ENCODE measurements around the gene KIZ. TPM values are rescaled to one million over a fixed set of nuclear protein-coding genes. Genes with fewer than 3 reads are reported as not detected.

KIZ gene
- total RNA-seq, 1 donor from 2014 or later, result 15.0 TPM

DNA sequence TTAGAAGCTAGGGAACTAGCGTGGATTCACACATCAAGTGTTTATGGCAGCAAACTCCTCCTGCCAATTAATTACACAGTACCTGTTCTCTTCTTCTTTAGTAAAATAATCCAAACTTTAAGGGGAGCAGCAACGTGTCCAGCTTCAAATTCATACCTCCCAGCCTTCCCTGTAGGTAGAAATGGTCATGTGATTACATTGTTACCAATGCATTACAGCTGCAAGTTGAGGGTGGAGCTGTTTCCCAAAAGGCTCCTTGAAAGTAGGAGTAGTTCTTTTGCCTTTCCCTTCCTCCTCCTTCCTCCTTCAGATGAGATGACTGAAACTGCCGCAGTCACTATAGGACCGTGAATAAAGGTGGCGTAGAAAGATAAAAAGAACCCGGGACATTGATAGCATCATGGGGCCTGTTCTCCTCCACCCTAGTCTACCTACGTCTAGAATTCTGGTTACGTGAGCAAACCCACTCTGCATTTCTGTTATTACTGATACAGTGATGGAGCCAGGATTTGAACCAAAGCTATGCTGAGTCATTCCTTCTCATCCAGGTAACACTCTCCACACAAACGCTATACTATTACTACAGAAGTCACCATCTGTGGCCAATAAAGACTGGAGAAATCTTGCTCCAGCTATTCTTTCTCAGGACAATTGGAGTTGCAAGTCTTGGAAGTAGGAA lies 37.9 kb upstream of the KIZ start:
- TF ChIP-seq CTCF (conservative IDR thresholded peaks at IDR 0.05), result no peak
- H3K4me3 Mint-ChIP-seq, result no peak overlapping the region
- H3K4me1 Mint-ChIP-seq, result peaks cover 16% of the 10 kb centered on the region
- H3K36me3 Mint-ChIP-seq (ENCODE audit: low read depth), result no peaks in the 10 kb centered on the region
- peaks cover 61% of the 10 kb centered on the region for H3K27me3 Mint-ChIP-seq (ENCODE audit: low read depth)
- DNase-seq (ENCODE audit: low read depth, low spot score), result no peak
- H3K27ac Mint-ChIP-seq (ENCODE audit: unreplicated experiment), result no peak overlapping the region
- peaks cover 2% of the 10 kb centered on the region for H3K9me3 Mint-ChIP-seq

DNA sequence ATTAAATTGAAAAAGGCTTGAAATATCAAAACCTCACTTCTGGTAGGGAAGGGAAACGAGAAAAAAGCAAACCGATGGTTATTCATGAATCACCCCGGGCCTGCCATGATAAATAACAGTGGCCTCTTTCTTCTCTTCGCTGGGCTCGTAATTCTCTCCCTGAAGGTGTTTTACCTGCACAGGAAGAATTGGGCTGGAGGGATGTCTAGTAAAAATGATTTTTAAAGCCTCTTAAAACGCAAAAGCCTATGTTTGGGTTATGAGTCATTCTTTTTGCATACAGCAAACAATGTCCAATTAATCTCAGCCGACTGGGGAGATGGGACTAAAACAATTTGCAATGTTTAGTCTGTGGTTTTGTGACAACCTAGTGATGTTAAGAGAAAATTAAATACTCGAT lies 36.5 kb upstream of the KIZ start:
- H3K27ac Mint-ChIP-seq (ENCODE audit: unreplicated experiment), result no peak overlapping the region
- H3K4me3 Mint-ChIP-seq, result no peak overlapping the region
- TF ChIP-seq CTCF (conservative IDR thresholded peaks at IDR 0.05), result no peak
- H3K27me3 Mint-ChIP-seq (ENCODE audit: low read depth), result peaks cover 65% of the 10 kb centered on the region
- peaks cover 16% of the 10 kb centered on the region for H3K4me1 Mint-ChIP-seq
- DNase-seq (ENCODE audit: low read depth, low spot score), result no peak
- H3K9me3 Mint-ChIP-seq, result no peaks in the 10 kb centered on the region
- H3K36me3 Mint-ChIP-seq (ENCODE audit: low read depth), result no peaks in the 10 kb centered on the region

DNA sequence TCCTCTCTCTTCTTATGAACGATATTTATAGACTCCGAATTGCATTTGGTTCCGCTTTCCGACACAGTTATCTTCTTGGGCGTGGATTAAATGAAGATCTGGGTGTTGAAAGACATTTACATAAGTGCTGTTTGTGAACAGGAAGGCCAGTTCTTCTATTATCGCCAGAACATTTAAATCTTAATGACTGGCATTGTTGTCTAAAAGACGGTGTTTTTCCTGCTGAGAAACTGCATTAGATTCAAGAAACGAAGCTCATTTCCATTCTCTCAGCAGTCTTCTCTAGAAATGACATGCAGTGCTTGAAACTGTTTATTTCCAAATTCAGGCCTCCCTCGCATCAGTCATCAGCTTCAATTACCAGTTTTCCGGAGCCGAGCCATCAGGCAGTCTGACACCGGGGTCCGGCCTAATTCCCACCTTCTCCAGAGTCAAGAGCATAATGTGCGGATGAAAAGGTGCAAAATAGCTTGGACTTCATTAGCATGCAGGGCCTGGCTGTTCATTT lies 35.7 kb upstream of the KIZ start:
- peaks cover 67% of the 10 kb centered on the region for H3K27me3 Mint-ChIP-seq (ENCODE audit: low read depth)
- peaks cover 16% of the 10 kb centered on the region for H3K4me1 Mint-ChIP-seq
- no peak overlapping the region for H3K4me3 Mint-ChIP-seq

GRCh38 chr20:21090721-21091120 lies 35.2 kb upstream of the KIZ start:
- no peak for DNase-seq (ENCODE audit: low read depth, low spot score)
- Mint-ChIP-seq H3K9me3 (no peaks in the 10 kb centered on the region), H3K27ac (ENCODE audit: unreplicated experiment) (no peak overlapping the region), H3K4me1 (peaks cover 16% of the 10 kb centered on the region), H3K4me3 (no peak overlapping the region), H3K27me3 (ENCODE audit: low read depth) (peaks cover 73% of the 10 kb centered on the region), H3K36me3 (ENCODE audit: low read depth) (no peaks in the 10 kb centered on the region)
- TF ChIP-seq CTCF (conservative IDR thresholded peaks at IDR 0.05), result no peak

More for the DNA sequence above, 35.7 kb upstream of the KIZ start:
- Mint-ChIP-seq H3K9me3 (no peaks in the 10 kb centered on the region), H3K27ac (ENCODE audit: unreplicated experiment) (no peak overlapping the region), H3K36me3 (ENCODE audit: low read depth) (no peaks in the 10 kb centered on the region)
- TF ChIP-seq CTCF (conservative IDR thresholded peaks at IDR 0.05), result no peak
- DNase-seq (ENCODE audit: low read depth, low spot score), result no peak

GRCh38 chr20:21092806-21093205 lies 33.1 kb upstream of the KIZ start:
- H3K4me3 Mint-ChIP-seq, result no peak overlapping the region
- DNase-seq (ENCODE audit: low read depth, low spot score), result no peak
- peaks cover 16% of the 10 kb centered on the region for H3K4me1 Mint-ChIP-seq
- no peak overlapping the region for H3K27ac Mint-ChIP-seq (ENCODE audit: unreplicated experiment)
- no peaks in the 10 kb centered on the region for H3K9me3 Mint-ChIP-seq
- peaks cover 89% of the 10 kb centered on the region for H3K27me3 Mint-ChIP-seq (ENCODE audit: low read depth)
- H3K36me3 Mint-ChIP-seq (ENCODE audit: low read depth), result no peaks in the 10 kb centered on the region
- TF ChIP-seq CTCF (conservative IDR thresholded peaks at IDR 0.05), result no peak

All from neural crest cell (in vitro differentiated cells).